GOT3 (cell line): ENCODE results near the gene TARS1.
"Not testable (repeated sequence)": the region's sequence is repeated elsewhere in the genome, so short reads cannot be mapped to it uniquely, and the experiment has no call there.

ENCODE experiments used
- DNase-seq: peaks from one replicate; lab custom pipeline; 2025; ENCODE audit warnings: mixed read lengths; lab: John Stamatoyannopoulos, UW

Gene TARS1

DNA sequence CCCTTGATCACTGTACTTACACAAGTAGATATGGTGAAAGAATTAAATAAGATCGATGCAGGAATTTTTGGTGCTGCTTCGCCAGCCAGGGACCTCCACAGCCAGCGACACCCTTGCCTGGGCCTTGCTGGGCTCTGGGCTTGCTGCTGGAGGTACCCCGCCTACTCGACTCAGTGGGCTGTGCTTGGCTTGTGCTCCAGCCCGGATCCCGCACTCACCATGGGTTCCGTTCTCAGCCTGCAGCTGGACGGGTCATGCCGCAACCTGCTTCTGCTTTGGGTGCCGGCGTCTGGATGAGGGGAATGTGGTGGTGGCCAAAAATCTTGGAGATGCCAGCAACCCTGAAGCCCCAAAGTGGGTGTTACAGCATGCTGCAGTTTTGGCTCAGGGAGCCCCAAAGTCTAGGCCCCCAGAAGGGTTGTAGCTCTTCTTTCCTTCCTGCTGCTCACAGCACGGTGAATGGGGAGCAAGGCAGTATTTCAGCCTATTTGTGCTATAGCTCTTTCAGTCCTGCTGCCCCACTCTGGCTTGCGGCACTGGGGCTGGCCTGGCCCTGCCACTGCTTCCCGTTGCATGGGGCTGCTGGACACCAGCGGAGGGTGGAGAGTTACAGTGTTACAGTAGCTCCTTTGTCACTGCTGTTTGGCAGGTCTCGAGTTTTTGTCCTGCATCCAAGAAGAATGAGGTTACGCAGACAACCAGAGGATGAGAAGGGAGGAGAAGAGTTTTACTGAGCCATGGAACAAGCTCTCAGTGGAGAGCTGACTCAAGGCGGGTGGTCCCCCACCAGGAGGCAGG is 48.0 kb downstream of the TARS1 start:
- DNase-seq, result no peak

DNA sequence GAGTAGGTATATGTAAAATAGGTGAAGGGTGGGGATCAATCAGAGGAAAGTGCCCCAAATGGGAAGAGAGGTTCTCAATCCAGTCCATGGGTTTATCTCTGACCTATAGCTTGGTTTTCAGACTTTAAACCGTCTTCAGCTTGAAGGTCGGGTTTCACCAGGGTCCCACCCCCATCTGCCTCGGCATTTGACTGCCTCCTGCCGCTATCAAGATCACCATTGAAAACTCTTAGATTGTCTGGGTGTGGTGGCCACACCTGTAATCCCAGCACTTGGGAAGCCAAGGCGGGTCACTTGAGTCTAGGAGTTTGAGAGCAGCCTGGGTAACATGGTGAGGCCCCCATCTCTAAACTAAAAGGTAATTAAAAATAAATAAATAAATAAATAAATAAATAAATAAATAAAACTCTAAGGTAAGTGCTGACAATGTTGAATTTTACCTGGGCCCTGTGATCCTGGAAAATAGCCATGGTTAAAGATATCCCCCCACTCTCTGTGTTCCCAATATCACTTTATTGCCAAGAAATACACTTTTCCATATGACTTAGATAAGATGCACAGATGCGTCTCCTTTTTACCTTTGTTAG is 48.8 kb downstream of the TARS1 start:
- DNase-seq, result no peak

DNA sequence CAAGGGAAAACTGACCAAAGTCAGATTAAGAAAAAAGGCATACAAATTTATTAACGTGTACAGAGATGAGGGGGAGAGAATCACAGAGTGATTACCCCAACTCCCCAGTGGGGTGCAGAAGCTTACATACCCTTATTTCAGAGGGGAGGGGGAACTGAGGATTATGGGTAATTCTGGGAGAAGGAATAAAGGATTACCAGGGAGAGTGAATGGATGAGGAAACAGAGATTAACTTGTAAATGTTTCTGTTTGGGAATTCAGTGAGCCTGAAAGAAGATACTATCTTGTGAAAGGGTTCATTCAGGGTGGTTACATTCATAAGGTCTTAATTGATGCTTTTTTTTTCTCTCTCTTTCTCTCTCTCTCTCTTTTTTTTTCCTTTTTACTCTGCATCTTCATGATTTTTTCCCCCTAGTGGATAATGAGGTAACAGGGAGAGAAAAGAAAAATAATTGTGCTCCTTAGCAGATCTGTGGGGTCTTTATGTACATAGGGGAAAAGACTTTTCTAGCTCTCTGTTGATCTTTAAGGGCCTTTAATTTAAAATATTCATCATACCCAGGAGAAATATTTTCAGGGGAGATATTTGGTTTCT is 49.4 kb downstream of the TARS1 start:
- no peak for DNase-seq

DNA sequence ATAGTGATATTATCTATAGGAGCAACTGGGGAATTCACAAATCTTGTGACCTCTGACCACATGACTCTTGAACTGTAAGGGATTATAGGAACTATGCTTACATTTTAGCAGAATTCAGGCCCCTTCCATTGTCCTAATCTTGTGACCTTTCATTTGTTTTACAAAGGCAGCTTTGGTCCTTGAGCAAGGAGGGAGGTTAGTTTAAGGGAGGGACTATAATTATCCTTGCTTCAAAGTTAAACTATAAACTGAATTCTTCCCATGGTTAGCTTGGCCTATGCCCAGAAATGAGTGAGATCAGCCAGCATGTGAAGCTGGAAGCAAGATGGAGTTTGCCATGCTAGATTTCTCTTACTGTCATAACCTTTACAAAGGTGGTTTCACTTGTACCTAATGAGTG is 51.2 kb downstream of the TARS1 start:
- no peak for DNase-seq

DNA sequence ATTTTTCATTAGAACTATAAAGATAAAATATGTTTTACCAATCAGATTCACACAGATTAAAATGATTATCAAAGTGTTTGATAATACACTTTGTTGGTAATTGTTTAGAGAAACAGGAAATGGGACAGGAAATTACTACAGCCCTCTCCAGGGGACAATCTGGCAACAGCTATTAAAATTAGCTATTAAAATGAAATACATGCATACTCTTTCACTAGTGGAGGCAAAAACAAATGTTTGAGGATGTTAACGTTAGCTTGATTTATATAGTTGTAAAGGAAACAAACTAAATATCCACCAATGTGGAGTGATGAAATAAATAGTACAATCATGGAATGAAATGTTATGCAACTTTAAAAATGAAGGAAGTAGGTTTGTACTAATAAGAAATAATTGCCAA is 53.7 kb downstream of the TARS1 start:
- no peak for DNase-seq

DNA sequence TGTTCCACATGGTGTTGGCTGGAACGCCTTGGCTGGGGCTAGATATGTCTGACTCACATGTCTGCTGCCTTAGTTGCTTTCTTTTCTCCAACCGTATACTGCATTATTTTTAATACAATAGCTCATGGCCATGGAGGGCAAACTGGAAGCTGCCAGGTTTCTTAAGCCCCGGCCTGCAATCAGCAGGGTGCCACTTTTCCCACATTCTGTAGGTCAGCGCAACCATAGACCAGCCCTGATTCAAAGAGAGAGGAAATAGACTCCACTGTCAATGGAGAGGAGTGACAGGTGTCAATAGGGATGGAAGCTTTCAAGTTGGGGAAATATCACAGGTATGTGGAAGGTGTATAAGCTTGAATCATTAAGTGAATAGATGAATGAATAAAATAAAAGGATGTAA is 60.5 kb downstream of the TARS1 start:
- DNase-seq, result no peak

DNA sequence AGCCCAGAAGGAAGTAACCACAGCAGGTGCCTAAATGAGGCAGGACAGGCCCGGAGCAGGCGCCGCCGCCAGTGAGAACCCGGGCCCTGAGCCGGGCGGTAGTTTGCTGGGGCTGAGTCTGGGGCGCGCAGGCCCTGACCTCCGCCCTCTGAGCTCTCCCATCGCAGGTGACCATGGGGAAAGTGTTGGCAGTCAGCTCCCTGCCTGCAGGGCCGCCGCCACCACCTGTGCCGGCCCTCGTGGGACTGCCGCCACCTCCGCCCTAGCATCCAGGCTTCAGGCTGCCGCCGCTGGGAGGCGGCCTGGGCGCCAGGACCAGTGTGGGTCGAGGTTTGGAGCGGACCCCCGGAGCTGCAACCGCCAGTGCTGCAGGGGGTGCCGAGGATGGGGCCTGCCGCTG is 61.1 kb downstream of the TARS1 start:
- DNase-seq, result no peak

DNA sequence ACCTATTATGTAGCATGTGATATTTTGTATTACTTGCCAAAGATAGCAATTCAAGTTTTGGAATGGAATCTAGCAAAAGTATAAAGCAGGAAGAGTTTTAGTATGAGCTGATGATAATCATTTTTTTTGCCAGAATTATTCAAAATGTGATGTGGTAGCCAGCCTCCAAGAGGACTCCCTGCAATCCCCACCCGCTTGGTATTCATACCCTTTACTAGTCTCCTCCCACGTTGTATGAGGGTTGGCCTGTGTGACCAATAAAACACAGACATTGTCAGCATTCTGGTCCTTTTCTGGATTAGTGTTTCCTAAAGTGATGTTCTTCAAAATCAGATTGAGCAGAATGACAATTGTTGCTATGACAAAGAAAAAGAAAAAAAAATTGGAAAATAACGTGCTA is 63.8 kb downstream of the TARS1 start:
- DNase-seq, result no peak

DNA sequence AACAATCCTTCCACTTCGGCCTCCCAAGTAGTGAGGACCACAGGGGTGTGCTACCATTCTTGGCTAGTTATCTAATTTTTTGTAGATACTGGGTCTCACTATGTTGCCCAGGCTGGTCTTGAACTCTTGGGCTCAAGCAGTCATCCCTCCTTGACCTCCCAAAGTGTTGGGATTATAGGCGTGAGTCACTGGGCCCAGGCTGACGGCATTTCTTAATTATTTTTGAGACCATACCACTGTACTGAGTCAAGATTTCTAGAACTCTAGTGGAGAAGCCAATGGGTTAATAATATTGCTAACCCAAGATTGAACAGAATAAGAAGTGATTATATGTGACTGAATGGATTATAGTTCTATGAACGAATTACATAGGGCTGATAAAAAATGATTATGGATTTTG is 66.7 kb downstream of the TARS1 start:
- no peak for DNase-seq

DNA sequence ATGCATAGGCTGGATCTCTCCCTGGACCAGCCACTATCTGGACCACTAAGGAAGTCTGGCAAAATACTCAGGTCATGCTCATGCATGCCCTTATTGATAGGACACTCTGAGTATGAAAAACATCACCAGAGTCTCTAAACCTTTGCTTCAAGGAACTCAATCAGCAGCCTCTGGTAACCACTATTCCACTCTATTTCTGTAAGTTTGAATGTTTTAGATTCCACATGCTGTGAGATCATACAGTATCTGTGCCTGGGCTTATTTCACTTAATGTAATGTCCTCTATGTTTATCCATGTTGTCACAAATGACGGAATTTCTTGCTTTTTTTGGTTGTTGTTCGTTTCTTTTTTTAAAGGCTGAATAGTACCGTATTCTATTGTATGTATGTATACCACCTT is 68.3 kb downstream of the TARS1 start:
- no peak for DNase-seq

DNA sequence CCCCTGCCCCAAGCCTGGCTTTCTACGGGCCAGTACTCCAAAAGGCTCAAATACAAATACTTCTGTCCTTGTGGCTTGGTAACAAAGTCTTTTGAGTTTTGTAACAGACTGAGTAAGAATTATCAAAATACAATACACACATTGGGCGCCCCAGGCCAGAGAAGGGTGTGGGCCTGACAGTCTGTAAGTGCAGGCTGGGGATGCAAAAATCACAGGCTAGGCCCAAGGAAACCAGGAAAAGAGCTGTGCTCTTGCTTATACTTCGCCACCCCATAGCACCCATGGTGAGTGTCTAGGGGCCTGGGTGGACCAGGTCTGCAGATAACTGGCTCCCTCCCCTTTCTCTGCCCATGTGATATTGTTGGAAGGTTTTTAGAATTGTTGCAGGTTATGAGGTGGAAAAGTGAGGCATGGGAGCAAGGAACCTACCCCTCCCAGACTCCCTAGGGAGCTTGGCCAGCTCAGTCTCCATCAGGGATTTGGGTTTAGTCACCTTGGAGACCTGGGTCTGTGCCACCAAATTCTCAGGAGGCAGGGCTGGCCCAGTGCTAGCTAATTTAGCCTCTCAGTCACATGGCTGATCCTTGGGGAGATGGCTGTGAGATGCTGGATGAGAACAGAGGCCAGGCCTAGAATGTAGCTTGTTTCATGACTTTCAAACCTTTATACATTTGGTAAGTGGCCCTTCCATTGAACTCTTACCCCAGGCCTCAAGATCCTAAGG is 72.9 kb downstream of the TARS1 start:
- no peak for DNase-seq

DNA sequence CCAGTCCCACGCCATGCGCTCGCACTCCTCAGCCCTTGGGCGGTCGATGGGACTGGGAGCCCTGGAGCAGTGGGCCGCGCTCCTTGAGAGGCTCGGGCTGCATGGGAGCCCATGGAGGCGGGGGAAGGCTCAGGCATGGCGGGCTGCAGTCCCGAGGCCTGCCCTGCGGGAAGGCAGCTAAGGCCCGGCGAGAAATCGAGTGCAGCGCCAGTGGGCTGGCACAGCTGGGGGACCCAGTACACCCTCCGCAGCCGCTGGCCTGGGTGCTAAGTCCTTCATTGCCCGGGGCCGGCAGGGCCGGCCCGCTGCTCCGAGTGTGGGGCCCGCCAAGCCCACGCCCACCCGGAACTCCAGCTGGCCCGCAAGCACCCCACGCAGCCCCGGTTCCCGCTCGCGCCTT is 74.6 kb downstream of the TARS1 start:
- DNase-seq, result not testable (repeated sequence)

DNA sequence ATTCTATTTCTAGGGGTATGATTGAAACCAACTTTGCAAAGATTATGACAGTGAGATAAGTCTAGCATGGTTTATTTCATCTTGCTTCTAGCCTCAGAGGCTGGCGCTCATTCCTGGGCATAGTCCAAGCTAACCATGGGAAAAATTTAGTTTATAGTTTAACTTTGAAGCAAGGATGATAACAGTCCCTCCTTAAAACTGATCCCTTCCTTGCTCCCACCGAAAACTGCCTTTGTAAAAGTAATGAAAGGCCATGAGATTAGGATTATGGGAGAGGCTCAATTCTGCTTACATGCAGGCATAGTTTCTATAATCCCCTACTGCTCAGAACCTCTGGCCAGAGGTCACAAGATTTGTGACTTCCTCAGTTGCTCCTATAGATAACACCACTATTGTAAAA is 75.7 kb downstream of the TARS1 start:
- no peak for DNase-seq
